ENCODE measurements around the gene HOXA3.

Gene HOXA3

GRCh38 chr7:27154901-27155815, 2.8 kb upstream of the HOXA3 start:
- no peak for DNase-seq (ENCODE audit: low read depth)

DNA sequence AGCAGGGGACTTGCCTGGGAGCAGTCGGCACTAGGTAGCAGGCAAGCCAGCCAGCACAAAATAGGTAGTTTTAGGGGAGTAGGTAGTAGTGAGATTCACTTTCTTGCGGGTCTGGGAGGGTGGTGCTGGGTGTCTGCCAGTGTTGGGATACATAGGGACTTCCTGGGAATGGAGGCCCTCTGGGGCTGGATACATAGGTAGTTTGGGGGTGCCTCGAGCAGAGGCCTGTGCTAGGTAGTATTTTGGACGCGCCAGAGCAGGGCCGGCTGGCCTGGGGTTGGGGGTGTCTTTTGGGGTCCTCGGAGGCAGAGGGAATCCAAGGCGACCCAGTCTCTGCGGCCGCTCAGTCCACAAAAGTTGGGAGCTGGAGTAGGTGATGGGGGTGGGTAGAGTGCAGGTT, 2.0 kb upstream of the HOXA3 start:
- no peak for DNase-seq (ENCODE audit: low read depth)

- no peak for DNase-seq (ENCODE audit: low read depth)
These were observed 1.1 kb upstream of the HOXA3 start for GRCh38 chr7:27153526-27153925.

DNA sequence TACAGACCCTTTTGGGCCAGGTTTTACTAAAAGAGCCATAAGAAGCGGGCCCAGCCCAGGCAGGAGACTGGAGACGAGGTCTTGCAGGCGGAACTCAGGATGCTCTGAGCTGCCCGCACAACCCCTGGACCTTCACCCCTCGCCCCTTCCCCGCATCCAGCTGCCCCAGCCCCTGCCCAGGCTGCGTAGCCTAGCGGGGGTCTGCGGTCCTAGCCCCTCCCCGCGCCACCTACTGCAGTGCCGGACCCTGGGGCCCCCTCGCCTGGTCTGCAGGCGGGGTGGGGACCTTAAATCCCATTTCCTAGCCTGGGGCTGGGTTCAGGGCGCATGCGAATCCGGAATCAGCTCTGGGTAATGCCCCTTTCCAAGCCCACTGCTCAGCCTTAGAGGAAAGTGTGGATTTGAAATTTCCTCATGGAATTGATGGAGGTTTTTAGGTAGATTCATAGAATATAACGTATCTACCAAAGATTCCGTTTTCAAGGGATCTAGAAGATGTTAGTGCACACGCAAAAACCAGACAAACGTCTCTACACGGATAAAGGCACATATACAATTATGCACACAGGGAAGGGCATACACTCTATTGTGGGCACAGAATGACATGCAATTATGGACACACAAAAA, 546 bp upstream of the HOXA3 start:
- no peak for DNase-seq (ENCODE audit: low read depth)

- no peak for DNase-seq (ENCODE audit: low read depth)
These were observed 947 bp downstream of the HOXA3 start for GRCh38 chr7:27151341-27151930.

DNA sequence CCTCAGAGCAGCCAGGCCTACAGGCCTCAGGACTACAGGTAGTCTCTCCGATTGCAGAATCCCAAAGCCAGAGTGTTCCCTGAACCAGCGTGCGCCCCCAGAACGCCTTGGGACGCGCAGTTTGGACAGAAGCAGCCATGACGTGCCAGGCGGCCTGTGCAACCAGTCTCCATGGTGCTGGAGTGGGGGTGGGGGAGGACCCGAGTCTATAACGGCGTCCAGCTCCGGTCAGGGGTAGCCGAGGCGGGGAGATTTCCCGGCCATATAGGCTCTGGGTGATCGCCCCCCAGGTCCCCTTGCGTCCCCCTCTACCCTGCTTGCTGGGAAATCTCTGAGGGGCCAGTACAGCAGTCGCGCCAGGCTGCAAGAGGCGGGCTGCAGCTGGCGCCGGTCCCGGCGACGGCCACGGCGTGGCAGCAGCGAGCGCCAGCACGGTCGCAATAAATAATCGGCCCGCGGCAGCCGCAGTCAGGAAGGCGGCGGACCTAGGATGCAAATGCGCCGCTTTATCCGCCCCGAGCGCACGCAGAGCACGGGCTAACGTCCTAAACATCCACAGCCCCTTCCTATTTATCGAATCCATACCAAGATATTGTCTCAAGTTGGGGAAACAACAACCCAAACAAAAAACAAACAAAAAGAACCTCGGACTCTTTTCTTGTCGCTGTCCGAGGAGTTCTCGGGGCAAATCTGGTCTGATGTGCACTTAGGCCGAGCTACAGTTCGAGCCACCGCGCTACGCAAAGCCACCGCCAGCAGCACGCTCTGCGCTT, 1.6 kb downstream of the HOXA3 start:
- DNase-seq (ENCODE audit: low read depth): peak; percentile 34

- no peak for DNase-seq (ENCODE audit: low read depth)
These were observed 2.4 kb downstream of the HOXA3 start for GRCh38 chr7:27149842-27150567.

- DNase-seq (ENCODE audit: low read depth): no peak
These were observed 3.4 kb downstream of the HOXA3 start for GRCh38 chr7:27148756-27149641.

DNA sequence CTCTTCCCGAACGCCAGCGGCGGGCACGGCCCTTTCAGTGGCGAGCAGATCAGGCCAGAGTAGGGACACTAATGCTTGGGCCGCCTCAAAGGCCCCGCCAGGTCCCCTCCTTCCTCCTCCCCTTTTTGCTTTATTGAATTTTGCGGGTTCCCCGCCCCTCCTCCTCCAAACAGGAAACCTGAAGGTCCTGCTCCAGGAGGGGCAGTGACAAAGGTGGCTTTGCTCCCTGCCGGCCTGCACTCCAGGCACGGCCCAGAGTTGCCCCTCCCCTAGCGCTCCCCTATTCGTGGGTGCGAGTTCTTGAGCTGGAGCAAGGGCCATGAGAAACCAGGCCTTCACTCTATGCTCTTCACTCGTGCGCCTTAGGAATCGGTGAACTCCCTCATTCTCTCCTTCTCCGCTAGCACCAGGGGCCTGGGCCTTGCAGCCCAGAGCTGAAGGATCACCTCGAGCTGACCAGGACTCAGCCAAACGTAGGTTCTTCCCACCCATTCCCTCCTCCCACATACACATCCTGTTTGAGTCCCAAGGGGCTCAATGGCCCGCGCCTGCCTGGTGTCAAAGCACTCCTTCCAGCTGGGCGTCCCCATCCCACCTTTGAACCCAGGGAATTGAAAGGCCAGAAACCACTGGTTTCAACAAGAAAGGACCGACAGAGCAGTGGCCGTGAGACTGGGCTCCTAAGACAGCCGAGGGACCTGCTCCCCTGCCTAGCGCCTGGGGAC, 4.2 kb downstream of the HOXA3 start:
- DNase-seq (ENCODE audit: low read depth): no peak

- DNase-seq (ENCODE audit: low read depth): no peak
These were observed 5.0 kb downstream of the HOXA3 start, which contains the start of gene HOXA6 for GRCh38 chr7:27147199-27148030. HOXA6 (minus strand) TSS chr7:27147774; CDS start chr7:27147749, 25 bp downstream.

DNA sequence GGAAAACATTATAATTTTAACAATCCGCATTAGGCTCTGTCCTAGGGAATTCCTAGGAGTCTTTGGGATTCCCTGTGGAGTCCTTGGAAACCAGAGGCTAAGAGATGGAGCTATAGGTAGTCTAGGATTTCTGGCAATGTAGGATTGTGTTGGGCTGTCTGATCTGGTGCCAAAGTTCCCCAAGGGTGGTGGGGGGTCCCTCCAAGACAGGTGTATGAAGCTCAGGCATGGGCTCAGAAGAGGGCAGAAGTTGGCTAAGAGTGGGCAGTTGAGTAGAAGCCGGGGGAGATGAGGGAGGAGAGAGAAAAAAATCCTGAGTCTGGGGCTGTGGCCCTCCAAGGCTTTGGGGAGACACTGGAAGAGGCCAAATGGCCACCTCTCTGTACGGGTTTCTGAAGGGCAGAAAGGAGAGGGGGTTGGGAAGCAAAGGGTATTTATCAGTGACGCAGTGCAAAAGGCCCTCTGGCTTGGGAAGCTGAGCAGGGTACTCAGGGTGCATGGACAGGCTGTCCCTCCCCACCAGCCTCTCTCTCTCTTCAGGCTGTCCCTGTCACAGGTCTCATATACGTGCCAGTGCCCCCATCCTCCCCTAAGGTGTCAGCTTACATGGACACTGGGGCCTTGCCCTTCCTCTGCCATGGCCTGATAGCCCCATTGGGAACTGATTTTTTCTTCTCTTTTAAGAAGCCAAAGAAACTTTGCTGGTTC, 5.7 kb downstream of the HOXA3 start:
- DNase-seq (ENCODE audit: low read depth): no peak

GRCh38 chr7:27145914-27146412, 6.4 kb downstream of the HOXA3 start:
- no peak for DNase-seq (ENCODE audit: low read depth)

GRCh38 chr7:27145165-27145913, 7.0 kb downstream of the HOXA3 start:
- no peak for DNase-seq (ENCODE audit: low read depth)

- no peak for DNase-seq (ENCODE audit: low read depth)
These were observed 7.6 kb downstream of the HOXA3 start for GRCh38 chr7:27144781-27145164.

- DNase-seq (ENCODE audit: low read depth): no peak
These were observed 8.2 kb downstream of the HOXA3 start for GRCh38 chr7:27143950-27144780.
